K562 (cell line): Measurements from ENCODE around the gene NBR1. TPM values are rescaled to one million over a fixed set of nuclear protein-coding genes. Genes with fewer than 3 reads are reported as not detected.

Experiments used
- ESRRA ChIP-seq: fragments of 450-650 bp; IDR thresholded peaks from 2 replicates; pipeline ENCODE4 v1.6.1; 2014; ENCODE audit warnings: low read depth, mild to moderate bottlenecking, moderate library complexity, borderline replicate concordance
- FOXJ2 ChIP-seq: fragments of 200-800 bp; sonication (Bioruptor generic); IDR thresholded peaks from 2 replicates; pipeline ENCODE4 v1.6.1; 2016; ENCODE audit warnings: missing genetic modification characterization, missing compliant biosample characterization
- KLF16 ChIP-seq: IDR thresholded peaks from 2 replicates; pipeline ENCODE4 v1.6.1; 2016; ENCODE audit warnings: antibody characterized with exemption
- L3MBTL2 ChIP-seq: fragments of 450-650 bp; IDR thresholded peaks from 2 replicates; pipeline ENCODE4 v1.6.1; 2016; ENCODE audit warnings: mild to moderate bottlenecking, moderate library complexity
- MAFF ChIP-seq: IDR thresholded peaks from 2 replicates; pipeline ENCODE4 v1.6.1; 2012; ENCODE audit warnings: low read length, improper control_type of control experiment
- NCOA2 ChIP-seq, 2 experiments: fragments of 450-650 bp; IDR thresholded peaks; 2 replicates each; pipeline ENCODE4 v1.6.1; 2018; ENCODE audit warnings: mild to moderate bottlenecking in 2 of 2, moderate library complexity in 1 of 2; ENCODE audit not compliant: partially characterized antibody in 2 of 2
- SMAD2 ChIP-seq: fragments of 150-350 bp; IDR thresholded peaks from 2 replicates; pipeline ENCODE4 v1.6.1; 2014; ENCODE audit warnings: low read depth, mild to moderate bottlenecking, low read length
- STAT5A ChIP-seq: IDR thresholded peaks from 2 replicates; pipeline ENCODE4 v1.6.1; 2012; ENCODE audit warnings: low read length, inconsistent platforms, borderline replicate concordance
- U2AF2 ChIP-seq: fragments of 200-400 bp; formaldehyde crosslinking; optimal IDR thresholded peaks from 2 replicates; pipeline ENCODE3; 2017; ENCODE audit warnings: low read depth, mild to moderate bottlenecking, low read length
- ZBTB1 ChIP-seq: sonication (generic); formaldehyde crosslinking; IDR thresholded peaks from 2 replicates; pipeline ENCODE4 v1.8.1; 2023; ENCODE audit warnings: missing genetic modification reagents, low read depth, mild to moderate bottlenecking, borderline replicate concordance
- ZNF12 ChIP-seq: sonication (generic); formaldehyde crosslinking; IDR thresholded peaks from 2 replicates; pipeline ENCODE4 v1.4.0; 2020; ENCODE audit warnings: mild to moderate bottlenecking, missing genetic modification reagents
- ZNF444 ChIP-seq: fragments of 250-450 bp; sonication (Bioruptor Pico); IDR thresholded peaks from 2 replicates; pipeline ENCODE4 v1.4.0; 2020; ENCODE audit warnings: mild to moderate bottlenecking, moderate library complexity
- polyA plus RNA-seq, 8 experiments: library from polyadenylated mRNA; depleted of rRNA in 4 of 8; stranded (reverse) in 5 of 8; unstranded in 3 of 8; fragments of >200 nt; fragmentation: Nextera tagmentation in 2 of 8; fragmentation: Illumina TruSeq in 1 of 8; extraction: Ambion mirVana in 2 of 8; extraction: Trizol in 1 of 8; gene quantifications; 2 replicates each; pipeline versions ENCODE4 v1.2.1 to v1.2.3, GENCODE V29; 2011 to 2014; ENCODE audit warnings: inconsistent platforms in 1 of 8, missing spikeins in 1 of 8
- total RNA-seq, 7 experiments: library from RNA; depleted of rRNA in 6 of 7; stranded (reverse); fragments of >200 nt in 6 of 7; fragmentation: Illumina TruSeq in 2 of 7; extraction: Trizol in 2 of 7; gene quantifications; 2 replicates each; pipeline versions ENCODE4 v1.2.1 to v1.2.3, GENCODE V29; 2011 to 2021; ENCODE audit warnings: low replicate concordance in 1 of 7
- TF ChIP-seq, protein P1 (sequence below): fragments of 450-650 bp; formaldehyde crosslinking; IDR thresholded peaks from 2 replicates; pipeline ENCODE4 v1.4.0; 2020; ENCODE audit warnings: mild to moderate bottlenecking
- TF ChIP-seq, protein P2 (sequence below): sonication (generic); formaldehyde crosslinking; IDR thresholded peaks from 2 replicates; pipeline ENCODE4 v1.8.1; 2023; ENCODE audit warnings: mild to moderate bottlenecking, missing genetic modification reagents
- TF ChIP-seq, protein P3 (sequence below): fragments of 250-450 bp; sonication (Bioruptor Pico); IDR thresholded peaks from 2 replicates; pipeline ENCODE4 v1.5.0; 2021; ENCODE audit warnings: mild to moderate bottlenecking, moderate library complexity
- TF ChIP-seq, protein P4 (sequence below), 2 experiments: fragments of 450-650 bp; IDR thresholded peaks; 2 replicates each; pipeline ENCODE4 v1.6.1; 2018; ENCODE audit warnings: mild to moderate bottlenecking in 2 of 2, low read depth in 1 of 2; ENCODE audit not compliant: partially characterized antibody in 2 of 2

NBR1 gene
- total and polyA plus RNA-seq, 9 of the 15 experiments (the other 6 are each of a cell fraction or from before 2014, with no cell fraction given) = 4.2 to 70.1 (median 39.9) TPM

DNA sequence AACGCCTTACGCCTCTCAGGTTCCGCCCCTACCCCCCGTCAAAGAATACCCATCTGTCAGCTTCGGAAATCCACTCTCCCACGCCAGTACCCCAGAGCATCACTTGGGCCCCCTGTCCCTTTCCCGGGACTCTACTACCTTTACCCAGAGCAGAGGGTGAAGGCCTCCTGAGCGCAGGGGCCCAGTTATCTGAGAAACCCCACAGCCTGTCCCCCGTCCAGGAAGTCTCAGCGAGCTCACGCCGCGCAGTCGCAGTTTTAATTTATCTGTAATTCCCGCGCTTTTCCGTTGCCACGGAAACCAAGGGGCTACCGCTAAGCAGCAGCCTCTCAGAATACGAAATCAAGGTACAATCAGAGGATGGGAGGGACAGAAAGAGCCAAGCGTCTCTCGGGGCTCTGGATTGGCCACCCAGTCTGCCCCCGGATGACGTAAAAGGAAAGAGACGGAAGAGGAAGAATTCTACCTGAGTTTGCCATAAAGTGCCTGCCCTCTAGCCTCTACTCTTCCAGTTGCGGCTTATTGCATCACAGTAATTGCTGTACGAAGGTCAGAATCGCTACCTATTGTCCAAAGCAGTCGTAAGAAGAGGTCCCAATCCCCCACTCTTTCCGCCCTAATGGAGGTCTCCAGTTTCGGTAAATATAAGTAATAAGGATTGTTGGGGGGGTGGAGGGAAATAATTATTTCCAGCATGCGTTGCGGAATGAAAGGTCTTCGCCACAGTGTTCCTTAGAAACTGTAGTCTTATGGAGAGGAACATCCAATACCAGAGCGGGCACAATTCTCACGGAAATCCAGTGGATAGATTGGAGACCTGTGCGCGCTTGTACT, 45.7 kb upstream of the NBR1 start, which contains the start of gene BRCA1 (continued):
- TF ChIP-seq, protein P1, sequence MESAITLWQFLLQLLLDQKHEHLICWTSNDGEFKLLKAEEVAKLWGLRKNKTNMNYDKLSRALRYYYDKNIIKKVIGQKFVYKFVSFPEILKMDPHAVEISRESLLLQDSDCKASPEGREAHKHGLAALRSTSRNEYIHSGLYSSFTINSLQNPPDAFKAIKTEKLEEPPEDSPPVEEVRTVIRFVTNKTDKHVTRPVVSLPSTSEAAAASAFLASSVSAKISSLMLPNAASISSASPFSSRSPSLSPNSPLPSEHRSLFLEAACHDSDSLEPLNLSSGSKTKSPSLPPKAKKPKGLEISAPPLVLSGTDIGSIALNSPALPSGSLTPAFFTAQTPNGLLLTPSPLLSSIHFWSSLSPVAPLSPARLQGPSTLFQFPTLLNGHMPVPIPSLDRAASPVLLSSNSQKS (CRISPR knock-in tag) = no peak
- TF ChIP-seq, protein P2, sequence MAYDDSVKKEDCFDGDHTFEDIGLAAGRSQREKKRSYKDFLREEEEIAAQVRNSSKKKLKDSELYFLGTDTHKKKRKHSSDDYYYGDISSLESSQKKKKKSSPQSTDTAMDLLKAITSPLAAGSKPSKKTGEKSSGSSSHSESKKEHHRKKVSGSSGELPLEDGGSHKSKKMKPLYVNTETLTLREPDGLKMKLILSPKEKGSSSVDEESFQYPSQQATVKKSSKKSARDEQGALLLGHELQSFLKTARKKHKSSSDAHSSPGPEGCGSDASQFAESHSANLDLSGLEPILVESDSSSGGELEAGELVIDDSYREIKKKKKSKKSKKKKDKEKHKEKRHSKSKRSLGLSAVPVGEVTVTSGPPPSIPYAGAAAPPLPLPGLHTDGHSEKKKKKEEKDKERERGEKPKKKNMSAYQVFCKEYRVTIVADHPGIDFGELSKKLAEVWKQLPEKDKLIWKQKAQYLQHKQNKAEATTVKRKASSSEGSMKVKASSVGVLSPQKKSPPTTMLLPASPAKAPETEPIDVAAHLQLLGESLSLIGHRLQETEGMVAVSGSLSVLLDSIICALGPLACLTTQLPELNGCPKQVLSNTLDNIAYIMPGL (CRISPR knock-in tag) = no peak
- TF ChIP-seq NCOA2 (IDR thresholded peaks at IDR 0.05; ENCODE audit: partially characterized antibody in 2 of 2) (no peak), U2AF2 (no peak), STAT5A (peak; percentile 30; the same call in 1 of the 2 replicates), FOXJ2 (tag) (0 out of 2 replicates have a peak, but pooled peaks have one; percentile 39), ZBTB1 (CRISPR knock-in tag) (no peak), L3MBTL2 (peak; percentile 94), MAFF (0 out of 2 replicates have a peak, but pooled peaks have one; percentile 15), ZNF12 (no peak), KLF16 (no peak; the same call in 1 of the 2 replicates), SMAD2 (no peak), ESRRA (peak; percentile 94), ZNF444 (CRISPR knock-in tag) (no peak)
- TF ChIP-seq, protein P3, sequence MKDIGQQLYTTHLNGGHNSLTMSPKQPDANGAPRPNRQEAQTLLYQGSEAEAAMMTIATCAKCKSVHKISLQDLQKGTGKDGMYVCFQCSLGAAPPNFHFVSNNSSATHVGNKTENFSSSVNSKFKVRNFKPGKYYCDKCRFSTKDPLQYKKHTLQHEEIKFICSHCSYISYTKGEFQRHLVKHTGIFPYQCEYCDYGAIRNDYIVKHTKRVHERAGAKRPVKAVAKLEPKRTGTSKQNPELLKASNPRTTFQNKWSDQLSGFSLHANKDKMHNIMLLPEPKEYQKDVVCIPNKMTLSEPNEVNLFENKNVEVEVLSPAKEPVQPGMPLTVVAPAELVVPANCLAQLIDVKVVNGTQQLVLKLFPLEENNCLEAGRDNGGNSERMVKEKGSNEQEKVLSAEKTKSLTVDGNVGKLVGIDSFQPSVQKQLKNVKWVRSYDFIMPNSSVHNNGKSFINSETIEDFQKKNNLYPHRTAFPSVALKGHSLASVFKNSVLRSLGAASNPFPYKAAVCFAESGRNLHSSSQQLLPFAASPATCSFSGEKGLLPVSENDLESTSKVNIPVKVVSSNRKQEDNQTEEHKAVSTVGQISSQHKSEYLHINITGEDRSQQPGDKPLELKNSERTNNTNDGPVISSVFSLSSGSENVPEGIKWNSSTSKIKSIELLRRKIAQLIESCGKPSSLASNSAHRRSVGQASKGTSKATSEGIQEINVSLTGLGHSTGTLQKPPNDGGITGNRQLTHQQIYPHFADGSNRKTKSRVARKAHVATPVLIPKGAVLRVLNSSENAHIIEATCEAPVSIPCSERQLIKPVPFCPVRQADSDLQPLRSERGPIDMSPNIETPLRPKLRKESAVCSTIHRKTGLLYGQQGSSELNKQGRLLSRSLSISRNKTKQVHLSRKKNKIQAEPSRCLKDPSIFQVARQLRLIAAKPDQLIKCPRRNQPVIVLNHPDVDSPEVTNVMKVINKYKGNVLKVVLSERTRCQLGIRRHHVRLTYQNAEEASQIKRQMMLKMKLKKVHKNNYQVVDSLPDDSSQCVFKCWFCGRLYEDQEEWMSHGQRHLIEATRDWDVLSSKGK (CRISPR knock-in tag) = no peak
- TF ChIP-seq, protein P4, sequence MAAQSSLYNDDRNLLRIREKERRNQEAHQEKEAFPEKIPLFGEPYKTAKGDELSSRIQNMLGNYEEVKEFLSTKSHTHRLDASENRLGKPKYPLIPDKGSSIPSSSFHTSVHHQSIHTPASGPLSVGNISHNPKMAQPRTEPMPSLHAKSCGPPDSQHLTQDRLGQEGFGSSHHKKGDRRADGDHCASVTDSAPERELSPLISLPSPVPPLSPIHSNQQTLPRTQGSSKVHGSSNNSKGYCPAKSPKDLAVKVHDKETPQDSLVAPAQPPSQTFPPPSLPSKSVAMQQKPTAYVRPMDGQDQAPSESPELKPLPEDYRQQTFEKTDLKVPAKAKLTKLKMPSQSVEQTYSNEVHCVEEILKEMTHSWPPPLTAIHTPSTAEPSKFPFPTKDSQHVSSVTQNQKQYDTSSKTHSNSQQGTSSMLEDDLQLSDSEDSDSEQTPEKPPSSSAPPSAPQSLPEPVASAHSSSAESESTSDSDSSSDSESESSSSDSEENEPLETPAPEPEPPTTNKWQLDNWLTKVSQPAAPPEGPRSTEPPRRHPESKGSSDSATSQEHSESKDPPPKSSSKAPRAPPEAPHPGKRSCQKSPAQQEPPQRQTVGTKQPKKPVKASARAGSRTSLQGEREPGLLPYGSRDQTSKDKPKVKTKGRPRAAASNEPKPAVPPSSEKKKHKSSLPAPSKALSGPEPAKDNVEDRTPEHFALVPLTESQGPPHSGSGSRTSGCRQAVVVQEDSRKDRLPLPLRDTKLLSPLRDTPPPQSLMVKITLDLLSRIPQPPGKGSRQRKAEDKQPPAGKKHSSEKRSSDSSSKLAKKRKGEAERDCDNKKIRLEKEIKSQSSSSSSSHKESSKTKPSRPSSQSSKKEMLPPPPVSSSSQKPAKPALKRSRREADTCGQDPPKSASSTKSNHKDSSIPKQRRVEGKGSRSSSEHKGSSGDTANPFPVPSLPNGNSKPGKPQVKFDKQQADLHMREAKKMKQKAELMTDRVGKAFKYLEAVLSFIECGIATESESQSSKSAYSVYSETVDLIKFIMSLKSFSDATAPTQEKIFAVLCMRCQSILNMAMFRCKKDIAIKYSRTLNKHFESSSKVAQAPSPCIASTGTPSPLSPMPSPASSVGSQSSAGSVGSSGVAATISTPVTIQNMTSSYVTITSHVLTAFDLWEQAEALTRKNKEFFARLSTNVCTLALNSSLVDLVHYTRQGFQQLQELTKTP (IDR thresholded peaks at IDR 0.05; ENCODE audit: low read depth in 1 of 2, partially characterized antibody in 2 of 2) = peak in 1 of 2 experiments; percentile 45
